MG63 (cell line): ENCODE results near the gene LRCH4. TPM values are rescaled to one million over a fixed set of nuclear protein-coding genes. Genes with fewer than 3 reads are reported as not detected.

Experiments
- DNase-seq: peaks from one replicate; pipeline ENCODE4 v3.0.0-alpha.2; 2020
- H3K27me3 ChIP-seq: fragments of 250-450 bp; sonication (Bioruptor Pico); 2 replicates; pipeline ENCODE4 v1.5.1; 2020; ENCODE audit warnings: mild to moderate bottlenecking, moderate library complexity
- H3K36me3 ChIP-seq: fragments of 250-450 bp; sonication (Bioruptor Pico); 2 replicates; pipeline ENCODE4 v1.5.1; 2020; ENCODE audit warnings: mild to moderate bottlenecking, moderate library complexity
- H3K4me3 ChIP-seq: fragments of 250-450 bp; sonication (Bioruptor Pico); 2 replicates; pipeline ENCODE4 v1.5.1; 2020; ENCODE audit warnings: mild to moderate bottlenecking, moderate library complexity
- H3K9me3 ChIP-seq: fragments of 250-450 bp; sonication (Bioruptor Pico); 2 replicates; pipeline ENCODE4 v1.5.1; 2020; ENCODE audit warnings: mild to moderate bottlenecking, moderate library complexity
- total RNA-seq: library from RNA; depleted of rRNA; stranded (reverse); fragments of >200 nt; shearing (Covaris generic); gene quantifications from 2 replicates; pipeline ENCODE4 v1.2.3, GENCODE V29; 2014; ENCODE audit warnings: low replicate concordance

The LRCH4 gene
- total RNA-seq, 1 experiment from 2014 or later: 6.3 TPM

DNA sequence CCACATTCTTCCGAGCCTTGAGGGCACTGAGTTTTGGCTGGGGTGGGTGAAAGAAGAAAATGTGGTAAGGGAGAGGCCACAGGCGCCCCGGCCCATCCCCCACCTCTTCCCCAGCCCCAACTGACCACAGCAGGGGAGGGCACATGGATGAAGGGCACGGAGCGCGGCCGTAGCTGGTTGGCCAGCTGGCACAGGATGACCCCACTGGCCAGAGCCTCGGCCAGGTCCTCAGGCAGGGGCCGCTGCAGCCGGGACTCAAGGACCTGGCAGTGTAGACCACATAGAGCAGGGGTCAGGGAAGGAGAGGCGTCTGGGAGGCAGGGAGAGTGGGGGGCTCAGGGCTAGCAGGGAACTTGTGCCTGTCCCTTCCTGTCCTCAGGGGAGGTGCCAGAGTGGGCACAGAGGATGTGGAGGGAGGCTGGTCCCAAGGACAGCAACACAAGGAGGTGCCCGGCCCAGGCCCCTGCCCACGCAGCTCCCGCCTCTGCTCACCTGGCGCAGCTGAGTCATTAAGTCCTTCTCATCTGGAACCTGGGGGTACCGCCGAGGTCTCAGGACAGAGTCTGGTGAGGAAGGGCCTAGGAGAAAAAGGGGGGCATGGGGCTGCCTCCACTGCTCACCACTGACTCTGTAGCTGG, 10.1 kb downstream of the LRCH4 start:
- no peak overlapping the region for H3K4me3 ChIP-seq
- H3K9me3 ChIP-seq: no peaks in the 10 kb centered on the region
- no peaks in the 10 kb centered on the region for H3K36me3 ChIP-seq
- no peaks in the 10 kb centered on the region for H3K27me3 ChIP-seq
- DNase-seq: no peak

DNA sequence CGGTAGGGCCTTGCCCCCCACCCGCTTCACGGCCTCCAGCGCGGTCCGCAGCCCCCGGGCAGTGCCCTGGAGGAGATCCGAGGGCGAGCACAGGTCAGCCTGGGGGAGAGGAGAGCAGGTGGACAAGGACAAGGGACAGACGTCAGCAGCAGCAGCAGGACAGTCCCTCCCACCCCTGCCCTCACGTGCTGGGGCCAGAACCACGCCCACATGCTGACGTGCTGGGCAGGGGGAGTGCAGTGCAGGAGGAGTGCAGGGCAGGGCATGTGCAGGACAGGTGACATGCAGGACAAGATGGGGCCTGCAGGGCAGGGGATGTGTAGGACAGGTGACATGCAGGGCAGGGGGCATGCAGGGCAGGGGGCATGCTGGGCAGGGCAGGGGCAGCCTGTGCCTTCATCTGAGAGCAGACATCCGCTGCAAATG, 10.7 kb downstream of the LRCH4 start:
- no peaks in the 10 kb centered on the region for H3K9me3 ChIP-seq
- no peaks in the 10 kb centered on the region for H3K36me3 ChIP-seq
- no peak for DNase-seq
- no peaks in the 10 kb centered on the region for H3K27me3 ChIP-seq
- no peak overlapping the region for H3K4me3 ChIP-seq

DNA sequence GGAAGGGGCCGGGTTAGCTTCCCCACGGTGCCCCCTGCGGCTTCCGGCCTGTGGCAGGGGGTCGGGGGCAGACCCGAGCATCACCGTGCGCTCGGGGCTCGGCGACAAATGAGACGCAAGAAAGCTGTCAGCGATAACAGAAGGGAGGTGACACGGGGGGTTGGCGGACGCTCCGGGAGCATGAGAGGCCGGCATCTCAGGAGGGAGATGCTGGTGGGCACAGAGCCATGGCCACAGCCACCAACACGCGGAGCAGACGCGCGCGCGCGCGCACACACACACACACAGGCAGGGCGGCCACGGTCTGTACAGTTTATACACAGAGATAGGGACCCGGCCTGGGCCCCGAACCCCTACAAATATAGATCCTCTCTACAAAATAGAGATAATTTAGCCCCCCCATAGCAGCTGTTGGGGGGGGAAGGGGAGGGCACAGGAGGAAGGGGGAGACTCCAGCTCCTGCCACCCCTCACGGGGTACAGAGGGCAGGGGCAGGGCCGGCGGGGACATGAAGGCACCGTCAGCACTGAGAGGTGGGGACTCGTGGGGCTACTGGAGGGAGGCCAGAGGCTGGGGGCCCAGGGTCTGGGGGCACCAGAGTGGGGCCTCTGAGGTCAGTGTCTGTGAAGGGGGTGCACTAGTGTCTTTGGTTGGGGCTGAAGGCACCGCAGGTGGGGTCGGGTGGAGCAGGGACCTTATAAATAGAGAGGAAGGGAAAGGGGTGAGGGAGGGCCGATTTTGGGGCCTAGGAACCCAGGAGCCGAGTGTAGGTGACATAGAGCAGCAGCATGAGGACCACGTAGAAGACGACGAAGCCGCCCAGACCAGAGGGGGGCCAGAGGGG, 11.3 kb downstream of the LRCH4 start:
- Histone ChIP-seq H3K36me3 (no peaks in the 10 kb centered on the region), H3K27me3 (no peaks in the 10 kb centered on the region), H3K4me3 (no peak overlapping the region), H3K9me3 (no peaks in the 10 kb centered on the region)
- DNase-seq: no peak

DNA sequence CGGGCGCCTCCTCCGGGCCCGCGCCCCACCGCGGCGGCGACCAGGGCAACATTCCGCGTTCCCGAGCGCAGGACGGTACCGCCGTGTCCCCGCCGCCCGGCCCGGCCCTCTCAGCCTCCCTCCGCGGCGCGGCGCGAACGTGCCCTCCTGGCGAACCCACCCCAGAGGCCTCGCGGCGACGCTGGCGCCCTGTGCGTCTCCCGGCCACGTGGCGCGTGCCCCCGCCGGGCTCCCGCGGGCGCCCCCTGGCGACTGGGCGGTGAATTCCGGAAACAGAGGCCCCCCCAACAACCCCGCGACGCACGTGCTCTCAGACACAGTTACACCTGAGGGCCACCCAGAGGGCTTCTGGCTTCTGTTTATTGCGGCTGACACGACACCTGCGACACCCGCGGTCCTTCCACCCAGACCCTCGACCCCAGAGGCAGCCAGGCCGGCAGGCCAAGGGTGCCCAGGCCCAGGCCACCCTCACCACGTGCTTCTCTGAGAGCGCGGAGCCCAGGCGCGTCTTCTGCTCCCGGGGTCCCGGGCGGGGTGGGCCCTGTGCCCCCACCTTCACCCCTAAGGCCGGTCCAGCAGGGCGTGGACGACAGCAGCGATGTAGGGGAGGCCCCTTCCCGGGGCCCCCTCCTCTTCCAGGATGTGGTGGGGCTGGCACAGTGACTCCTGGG, 12.1 kb downstream of the LRCH4 start, which contains the start of gene SAP25:
Gene SAP25, minus strand, starts transcription at position 210 of the 671 bp plus-strand sequence. Its CDS starts 158 bp downstream, at position 52.
- no peaks in the 10 kb centered on the region for H3K27me3 ChIP-seq
- no peak within 1 kb of the TSS for H3K4me3 ChIP-seq
- H3K36me3 ChIP-seq: no peaks in the 10 kb centered on the region
- no peaks in the 10 kb centered on the region for H3K9me3 ChIP-seq
- no peak for DNase-seq

DNA sequence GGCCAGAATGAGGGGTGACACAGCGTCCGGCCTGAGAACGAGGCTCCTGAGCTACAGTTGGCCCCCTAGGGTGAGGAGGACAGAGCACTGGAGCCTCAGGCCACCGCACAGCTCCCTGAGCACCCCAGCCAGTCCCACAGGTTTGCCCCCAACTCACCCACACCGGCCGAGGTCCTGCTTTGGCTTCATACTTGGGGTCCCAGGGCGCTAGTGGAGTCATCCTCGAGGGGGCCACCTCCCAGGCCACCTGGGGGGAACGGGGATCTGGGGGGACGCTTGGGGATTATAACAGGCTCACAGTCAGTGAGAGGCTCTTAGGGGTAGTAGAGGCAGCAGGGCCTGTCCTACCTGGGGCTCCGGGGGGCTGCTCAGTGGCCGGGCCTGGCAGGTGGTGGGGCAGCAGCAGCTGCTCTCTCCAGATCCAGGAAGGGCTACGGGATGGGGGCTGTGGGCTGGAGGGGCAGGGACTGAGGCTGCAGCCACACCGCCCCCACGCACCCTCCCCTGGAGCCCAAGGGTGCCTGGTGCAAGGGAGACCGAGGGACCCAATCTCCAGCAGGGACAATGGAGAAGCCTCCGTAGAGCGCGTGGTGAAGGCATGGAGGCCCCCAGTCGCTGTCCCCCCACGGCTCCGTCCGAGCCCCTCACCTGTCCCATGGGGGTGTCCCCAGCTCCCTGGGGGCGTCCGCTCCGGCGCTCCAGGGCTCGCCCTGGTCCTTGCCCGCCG, 12.8 kb downstream of the LRCH4 start:
- DNase-seq: no peak
- Histone ChIP-seq H3K27me3 (no peaks in the 10 kb centered on the region), H3K9me3 (no peaks in the 10 kb centered on the region), H3K4me3 (no peak overlapping the region), H3K36me3 (no peaks in the 10 kb centered on the region)

DNA sequence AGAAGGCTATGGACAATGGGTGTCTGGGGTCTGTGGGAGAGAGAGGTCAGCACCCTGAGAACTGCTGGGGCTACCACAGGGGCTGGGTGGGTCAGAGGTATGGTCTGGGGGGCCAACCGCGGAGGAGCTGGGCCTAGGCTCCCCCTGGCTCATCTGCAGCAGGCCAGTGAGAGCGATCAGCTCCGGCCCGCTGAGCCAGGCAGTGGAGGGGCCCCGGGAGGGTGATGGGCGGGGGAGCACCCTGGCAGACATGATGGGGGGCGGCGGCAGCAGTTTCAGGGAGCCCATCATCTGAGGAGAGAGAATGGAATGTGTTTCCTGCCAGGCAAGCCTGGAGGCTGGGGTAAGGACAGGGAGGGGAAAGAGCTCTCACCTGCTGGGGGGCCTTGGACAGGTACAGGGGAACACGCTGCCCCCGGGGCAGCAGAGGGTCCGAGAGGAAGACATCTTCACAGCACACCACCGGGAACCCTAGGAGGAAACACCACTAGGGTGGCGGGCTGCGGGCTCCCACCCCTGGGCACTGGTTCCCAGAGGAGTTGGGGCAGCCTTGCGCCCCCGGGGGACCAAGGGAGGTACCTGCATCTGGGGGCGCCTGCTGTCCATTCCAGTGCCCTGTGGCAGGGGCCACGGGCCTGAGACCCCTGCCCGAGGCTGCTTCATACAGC, 13.5 kb downstream of the LRCH4 start:
- no peaks in the 10 kb centered on the region for H3K27me3 ChIP-seq

DNA sequence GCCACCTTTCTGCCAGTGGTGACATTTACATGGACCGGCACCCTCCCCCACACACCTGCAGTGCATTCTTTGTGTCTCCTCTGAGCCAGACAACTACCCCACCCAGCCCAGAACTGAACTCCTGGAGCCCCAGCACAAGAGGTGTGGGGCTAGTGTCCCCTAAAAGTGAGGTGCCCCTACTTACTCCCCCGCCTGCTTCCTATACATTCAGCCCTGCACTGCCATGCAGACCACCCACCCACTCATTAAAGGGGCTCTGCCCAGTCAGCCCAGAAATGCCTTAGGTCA, 14.2 kb downstream of the LRCH4 start:
- DNase-seq: no peak
- Histone ChIP-seq H3K27me3 (no peaks in the 10 kb centered on the region), H3K9me3 (no peaks in the 10 kb centered on the region), H3K36me3 (no peaks in the 10 kb centered on the region), H3K4me3 (no peak overlapping the region)

More for the DNA sequence above, 13.5 kb downstream of the LRCH4 start:
- no peak for DNase-seq
- Histone ChIP-seq H3K9me3 (no peaks in the 10 kb centered on the region), H3K36me3 (no peaks in the 10 kb centered on the region), H3K4me3 (no peak overlapping the region)

DNA sequence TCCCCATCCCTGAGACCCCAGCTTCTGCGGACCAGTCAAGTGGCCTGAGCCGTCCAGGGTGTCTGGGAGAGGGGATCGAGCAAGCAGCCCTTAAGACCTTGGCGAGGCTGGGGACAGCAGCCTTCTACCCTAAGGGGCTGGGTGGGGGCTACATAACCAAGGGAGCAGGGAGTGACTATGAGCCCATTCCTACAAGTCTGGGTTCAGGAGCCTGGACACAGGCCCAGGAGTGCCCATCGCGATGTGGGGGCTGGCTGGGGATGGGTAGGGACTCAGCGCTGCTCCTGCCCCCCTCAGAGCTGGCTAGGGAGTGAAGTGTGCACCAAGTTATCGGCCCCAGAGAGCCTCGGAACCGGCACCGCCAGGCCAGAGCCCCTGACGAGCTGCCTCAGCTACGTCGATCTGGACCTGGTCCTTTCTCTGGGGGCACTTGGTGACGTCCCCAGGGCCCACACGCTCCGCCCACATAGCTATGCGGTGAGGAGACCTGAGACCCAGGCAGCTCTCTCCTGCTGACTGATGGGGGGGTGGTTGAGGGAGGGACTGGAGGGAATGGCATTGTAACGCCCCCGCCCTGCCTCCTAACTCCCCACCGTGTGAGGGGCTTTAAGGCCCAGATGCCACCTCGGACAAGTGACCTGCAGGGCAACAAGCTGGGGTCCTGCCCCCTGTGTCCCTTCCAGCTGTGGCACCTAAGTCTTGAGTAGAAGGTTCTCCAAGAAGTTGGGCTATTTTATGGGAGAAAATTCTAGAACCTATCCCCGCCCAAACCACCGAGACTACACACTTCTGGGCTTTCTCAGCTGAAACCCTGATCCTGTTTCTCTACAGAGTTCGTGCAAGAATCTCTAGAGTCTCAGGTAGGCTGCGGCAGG, 14.7 kb downstream of the LRCH4 start:
- DNase-seq: no peak
- H3K9me3 ChIP-seq: no peaks in the 10 kb centered on the region

DNA sequence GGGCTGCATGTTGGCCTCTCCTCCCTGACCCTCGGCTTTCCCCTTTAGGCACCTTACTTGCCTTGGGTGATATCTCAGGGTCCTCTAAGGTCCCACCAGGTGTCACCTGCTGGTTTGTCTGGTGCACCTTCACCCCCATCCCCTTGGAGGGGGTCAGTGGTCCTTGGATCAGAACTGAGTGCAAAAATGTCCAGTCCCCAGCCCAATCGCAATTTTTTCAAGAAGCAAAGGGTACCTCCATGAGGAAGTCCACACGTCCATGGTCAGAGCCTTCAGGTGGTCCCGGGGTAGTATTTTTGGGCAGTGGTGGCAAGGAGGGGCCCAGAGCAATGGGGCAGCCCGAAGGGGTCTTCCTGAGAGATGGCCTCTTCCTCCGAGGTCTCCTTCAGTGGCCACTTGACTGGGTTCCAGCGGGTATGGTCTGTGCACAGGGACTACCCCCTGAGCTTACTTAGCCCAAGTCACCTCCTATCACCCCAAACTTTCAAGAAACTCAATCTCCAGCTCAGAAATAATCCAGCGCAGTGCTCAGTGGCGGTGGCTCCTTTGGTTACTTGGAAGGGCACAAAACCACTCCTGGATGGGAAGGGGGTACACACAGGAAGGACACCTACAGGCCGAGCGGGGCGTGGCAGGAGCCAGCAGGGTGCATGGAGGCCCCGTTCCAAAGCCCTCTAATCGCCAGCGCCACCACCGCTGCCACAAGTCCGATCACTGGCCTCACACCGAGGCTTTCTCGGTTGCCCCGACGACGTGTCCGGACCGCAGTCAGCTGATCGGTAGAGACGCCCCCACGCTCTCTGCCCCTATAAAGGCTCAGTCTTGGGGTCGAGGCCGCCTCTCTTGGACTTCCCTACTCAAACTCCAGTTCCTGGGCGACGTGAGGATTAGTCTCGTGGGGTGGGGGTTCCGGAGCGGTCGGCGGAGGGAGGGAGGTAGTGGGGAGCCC, 16.8 kb downstream of the LRCH4 start:
- DNase-seq: no peak
- no peaks in the 10 kb centered on the region for H3K36me3 ChIP-seq
- no peaks in the 10 kb centered on the region for H3K9me3 ChIP-seq
- H3K4me3 ChIP-seq: no peak overlapping the region
- H3K27me3 ChIP-seq: no peaks in the 10 kb centered on the region

More for the DNA sequence above, 14.7 kb downstream of the LRCH4 start:
- Histone ChIP-seq H3K4me3 (no peak overlapping the region), H3K36me3 (no peaks in the 10 kb centered on the region), H3K27me3 (no peaks in the 10 kb centered on the region)

DNA sequence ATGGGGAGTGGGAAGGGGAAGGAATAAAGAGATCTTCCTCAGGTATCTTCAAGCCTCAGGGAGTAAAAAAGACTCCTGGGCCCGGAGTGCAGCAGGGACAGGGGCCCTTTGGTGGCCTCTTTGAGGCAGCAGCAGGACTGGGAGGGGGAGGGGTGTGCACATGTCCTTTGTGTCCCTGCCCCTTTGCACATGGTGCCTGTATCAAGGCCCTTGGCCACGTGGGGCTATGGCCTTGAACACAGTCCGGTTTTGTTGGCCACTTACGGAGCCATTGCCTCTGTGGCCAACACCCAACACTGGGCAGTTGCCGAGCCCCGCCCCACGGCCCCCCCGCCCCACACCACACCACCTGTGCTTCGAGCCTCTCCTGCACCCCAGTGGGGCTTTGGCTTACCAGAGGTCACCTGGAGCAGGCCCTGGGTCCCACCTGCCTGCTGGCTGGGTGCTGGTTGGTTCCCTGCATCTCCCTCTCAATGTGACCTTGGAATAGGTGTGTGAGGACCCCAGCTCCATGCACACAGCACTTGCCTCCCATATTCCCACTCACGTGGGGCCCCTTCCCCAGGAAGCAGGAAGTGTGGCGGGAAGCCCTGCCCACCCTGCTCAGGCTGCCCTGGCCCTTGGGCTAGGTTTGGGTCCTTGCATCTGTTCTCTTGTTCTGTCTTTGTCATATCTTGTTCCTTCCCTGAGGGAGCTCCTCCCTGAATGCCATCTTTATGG, 17.6 kb downstream of the LRCH4 start:
- no peaks in the 10 kb centered on the region for H3K27me3 ChIP-seq
- no peak overlapping the region for H3K4me3 ChIP-seq
- no peak for DNase-seq
- no peaks in the 10 kb centered on the region for H3K36me3 ChIP-seq
- no peaks in the 10 kb centered on the region for H3K9me3 ChIP-seq

DNA sequence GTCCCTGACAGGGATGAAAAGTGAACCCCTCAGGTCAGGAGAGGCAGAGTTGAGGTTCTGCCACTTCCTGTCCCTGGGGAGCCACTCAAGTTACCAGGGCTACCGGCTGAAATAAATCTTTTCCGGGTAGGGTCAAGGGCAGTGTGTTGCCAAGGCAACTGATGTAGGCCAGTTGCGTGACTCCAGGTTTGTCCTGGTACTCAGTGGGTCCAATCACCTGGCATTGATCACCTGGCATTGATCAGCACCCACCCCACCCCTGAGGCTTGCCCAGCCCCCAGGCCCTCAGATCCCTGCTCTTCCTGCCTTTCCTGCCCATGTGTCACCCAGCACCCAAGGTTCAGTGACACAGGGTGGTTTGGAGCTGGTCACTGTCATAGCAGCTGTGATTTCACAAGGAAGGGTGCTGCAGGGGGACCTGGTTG, 18.2 kb downstream of the LRCH4 start:
- no peaks in the 10 kb centered on the region for H3K9me3 ChIP-seq
- no peaks in the 10 kb centered on the region for H3K36me3 ChIP-seq
- H3K27me3 ChIP-seq: no peaks in the 10 kb centered on the region
- no peak overlapping the region for H3K4me3 ChIP-seq
- DNase-seq: no peak

DNA sequence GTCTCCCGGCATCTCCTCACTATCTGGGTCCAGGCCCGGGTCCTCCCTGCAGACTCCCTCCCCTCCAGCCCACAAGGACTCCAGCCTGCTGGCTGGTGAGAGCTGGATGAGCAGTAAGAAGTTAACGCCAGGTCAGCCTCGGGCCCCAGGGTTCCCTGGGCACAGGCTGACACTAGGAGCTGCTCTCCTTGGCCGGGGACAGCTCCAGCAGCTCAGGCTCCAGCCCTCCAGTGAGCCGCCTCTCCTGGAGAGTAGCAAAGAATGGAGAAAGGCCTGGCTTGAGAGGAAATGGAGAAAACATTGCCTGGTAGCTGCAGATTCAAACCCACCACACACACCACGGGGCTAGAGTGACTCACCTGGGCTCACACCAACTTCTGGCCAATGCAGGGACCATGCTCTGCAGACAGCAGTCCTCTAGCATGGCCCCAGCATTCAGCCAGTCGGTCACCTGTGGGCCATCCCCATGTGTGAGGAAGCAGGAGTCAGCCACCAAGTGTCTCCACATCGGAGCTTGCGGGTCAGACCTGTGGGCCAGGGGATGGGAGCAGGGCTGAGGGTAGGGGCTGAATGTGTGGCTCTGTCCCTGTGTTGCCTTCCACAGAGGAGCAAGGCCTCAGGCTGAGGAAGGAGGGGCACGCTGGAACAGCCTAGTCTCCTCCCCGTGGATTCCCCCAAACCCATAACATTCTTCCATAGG, 18.7 kb downstream of the LRCH4 start:
- H3K27me3 ChIP-seq: no peaks in the 10 kb centered on the region
- no peak overlapping the region for H3K4me3 ChIP-seq
- no peaks in the 10 kb centered on the region for H3K36me3 ChIP-seq
- no peaks in the 10 kb centered on the region for H3K9me3 ChIP-seq
- no peak for DNase-seq

DNA sequence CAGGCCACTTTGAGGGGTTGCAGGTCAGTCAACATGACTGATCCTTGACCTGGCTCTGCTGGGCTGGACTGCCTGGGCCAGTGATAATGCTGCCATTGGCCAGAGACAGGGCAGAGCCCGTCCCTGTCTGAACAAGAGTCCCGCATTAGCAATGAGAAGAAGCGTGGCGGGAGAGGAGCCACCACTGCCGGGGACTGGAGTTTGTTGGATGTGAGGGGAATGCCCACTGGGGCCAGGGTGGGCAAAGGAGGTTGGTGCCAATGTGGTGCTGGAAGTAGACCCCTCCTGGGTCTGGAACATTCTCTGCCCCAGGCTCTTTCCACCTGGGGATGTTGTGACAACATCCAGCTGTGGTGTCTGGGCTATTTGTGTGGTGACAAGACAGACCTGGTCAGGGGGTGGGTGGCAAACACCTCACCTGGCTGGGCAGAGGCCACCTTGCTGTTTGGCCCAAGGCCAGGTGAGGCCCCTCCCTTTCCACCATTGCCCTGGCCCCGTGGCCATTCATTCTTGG, 19.9 kb downstream of the LRCH4 start:
- Histone ChIP-seq H3K36me3 (no peaks in the 10 kb centered on the region), H3K4me3 (no peak overlapping the region), H3K27me3 (no peaks in the 10 kb centered on the region), H3K9me3 (no peaks in the 10 kb centered on the region)
- no peak for DNase-seq
